GM19099 (cell line): ENCODE results near the gene AKAP11.

ENCODE experiments used
- POLR2A ChIP-seq: IDR thresholded peaks from 3 replicates; pipeline ENCODE4 v1.6.1; 2011; ENCODE audit warnings: low read depth; ENCODE audit not compliant: insufficient read length; ENCODE audit errors: extremely low read depth

AKAP11 gene

DNA sequence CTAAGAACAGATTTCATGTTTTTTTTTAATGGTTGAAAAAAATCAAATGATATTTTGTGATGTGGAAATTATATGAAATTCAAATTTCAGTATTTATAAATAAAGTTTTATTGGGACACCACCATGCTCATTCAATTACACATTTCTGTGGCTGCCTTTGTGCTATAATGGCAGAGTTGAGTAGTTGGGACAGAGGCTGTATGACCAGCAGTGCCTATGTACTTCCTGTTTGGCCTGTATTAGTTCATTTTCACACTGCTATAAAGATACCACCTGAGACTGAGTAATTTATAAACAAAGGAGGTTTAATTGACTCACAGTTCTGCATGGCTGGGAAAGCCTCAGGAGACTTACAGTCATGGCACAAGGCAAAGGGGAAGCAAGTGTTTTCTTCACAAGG, 33.6 kb downstream of the AKAP11 start:
- TF ChIP-seq POLR2A: no peak

DNA sequence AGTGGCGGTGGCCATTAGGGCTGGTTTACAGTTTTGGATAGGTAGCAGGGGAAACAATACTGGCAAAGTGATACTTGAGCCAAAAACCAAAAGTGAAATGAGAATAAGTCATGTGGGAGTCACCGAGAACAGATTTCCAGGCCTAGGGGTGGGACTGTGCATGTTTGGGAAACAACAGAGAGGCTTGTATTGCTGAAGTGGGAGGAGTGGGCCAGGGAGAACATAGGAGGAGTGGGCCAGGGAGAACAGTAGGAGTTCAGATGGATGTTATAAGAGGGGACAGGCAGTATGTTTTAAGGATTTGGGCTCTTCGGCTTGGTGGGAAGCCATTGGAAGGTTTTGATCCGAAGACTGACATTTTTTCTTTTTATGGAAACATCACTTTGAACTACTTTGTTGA, 35.5 kb downstream of the AKAP11 start:
- TF ChIP-seq POLR2A: no peak

DNA sequence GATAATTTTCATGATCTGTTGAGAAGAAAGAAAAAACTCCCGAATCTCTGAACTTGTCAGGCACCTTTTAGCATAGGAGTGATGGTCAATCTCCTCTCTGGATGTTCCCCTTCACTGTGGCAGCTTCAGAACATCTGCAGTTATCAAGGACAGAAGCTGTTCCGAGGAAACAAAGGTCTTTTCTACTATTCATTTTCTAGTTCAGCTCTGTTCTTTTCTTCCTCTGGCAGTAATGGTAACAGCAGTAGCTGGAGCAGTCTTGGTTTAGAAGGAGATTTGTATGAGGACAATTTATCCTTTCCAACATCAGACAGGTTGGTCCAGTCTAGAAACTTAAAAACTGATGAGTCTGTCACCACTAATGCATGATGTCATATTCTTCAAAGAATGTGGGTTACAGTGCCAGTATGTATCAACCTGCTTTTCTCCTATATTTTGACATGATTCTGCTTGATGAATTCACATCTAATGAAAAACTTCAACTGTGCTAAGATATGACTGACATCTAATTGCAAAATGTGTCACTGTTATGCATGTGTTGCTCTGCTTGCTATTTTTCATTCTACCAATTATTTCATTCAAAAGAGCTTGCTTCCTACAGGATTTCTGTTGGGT, 41.0 kb downstream of the AKAP11 start:
- no peak for TF ChIP-seq POLR2A

DNA sequence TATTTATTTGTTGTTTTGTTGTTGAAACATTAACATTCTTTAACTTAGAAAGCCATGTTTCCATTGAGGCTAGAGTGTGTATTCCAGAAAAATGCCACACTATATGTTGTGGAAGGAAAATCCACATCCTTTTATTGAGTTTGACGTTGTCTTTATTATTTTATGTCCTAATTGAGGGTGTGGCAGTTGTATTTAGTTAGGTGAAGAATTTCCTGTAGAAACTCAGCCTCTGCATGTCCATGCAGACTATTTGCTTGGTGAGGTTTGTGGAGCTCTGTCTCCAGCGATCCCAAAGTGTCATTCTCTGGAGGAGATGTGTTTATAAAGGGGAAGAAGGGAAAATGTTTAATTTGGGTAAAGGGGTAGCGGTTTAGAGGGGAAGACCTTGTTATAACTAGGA, 46.6 kb downstream of the AKAP11 start:
- TF ChIP-seq POLR2A: no peak

DNA sequence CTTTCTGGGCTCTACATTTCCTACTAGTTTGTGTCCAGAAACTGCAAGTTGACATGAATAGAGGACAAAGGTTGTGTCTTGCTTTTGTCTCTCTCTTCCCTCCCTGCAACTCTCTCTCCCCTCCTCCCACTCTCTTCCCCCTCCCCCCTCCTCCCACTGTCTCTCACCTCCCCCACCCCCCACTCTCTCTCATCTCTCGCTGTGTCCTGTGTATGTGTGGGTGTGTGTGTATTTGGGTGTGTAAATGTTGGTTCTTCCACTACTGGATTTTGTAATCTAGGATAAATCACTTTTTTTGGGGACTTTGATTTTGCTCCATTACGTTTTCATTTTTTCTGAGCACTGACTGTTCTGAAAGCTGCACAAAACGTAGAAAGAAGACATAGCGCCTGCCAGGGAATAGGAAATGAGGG, 48.4 kb downstream of the AKAP11 start:
- TF ChIP-seq POLR2A: no peak

DNA sequence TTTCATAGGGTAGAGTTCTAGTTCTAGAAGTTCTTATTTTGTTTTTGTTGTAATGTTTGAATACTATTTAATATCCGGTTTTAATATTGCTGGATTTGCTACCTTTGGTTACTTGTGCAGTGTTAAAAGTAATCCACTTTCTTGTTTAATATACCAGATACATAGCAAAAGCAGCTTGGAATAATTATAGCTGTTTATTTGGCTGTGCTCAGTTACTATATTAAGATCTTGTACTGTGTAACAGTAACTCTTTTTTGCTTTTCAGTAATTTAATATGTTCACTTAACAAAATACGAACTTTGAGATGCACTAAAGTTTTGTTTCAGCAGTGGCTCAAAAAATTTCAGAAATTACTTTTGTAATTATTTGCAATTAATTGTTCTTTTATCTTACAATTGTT, 50.9 kb downstream of the AKAP11 start:
- no peak for TF ChIP-seq POLR2A

DNA sequence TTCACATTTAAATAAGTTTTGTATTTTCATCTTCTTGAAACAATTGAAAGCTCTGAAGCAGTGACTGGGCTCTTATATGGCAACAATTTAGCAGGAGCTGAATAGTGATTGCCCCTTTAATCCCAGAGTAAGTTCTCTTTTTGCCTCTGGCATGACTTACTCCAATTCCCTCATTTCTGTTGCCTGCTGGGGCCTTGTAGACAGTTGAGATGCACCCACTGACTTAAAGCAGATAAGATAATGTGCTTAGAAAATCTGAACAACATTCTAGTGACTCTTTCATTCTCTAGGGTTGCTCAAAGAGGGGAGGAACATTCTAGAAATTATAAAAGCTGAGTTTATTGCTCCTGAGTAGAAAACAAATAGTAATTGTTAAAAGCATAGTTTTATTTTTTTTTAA, 52.8 kb downstream of the AKAP11 start:
- TF ChIP-seq POLR2A: no peak

DNA sequence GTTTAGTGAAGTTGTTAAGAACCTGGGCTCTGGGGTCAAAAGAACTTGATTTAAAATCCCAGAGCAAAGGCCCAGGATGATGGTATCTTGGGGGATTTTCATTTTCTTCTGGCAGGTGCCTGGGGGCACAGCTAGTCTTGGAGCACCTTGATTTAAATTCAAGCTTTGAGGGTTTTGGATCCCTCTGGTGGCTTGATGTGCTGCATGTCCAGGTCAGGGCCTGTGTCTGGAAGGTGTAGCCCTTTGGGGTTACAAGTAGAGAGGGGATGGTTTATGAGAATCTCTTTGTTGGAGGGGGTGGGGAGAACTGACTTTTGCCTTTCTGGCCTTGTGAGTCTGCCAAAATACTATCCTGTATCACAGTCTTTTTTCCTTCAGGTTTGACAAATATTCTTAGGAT, 55.8 kb downstream of the AKAP11 start:
- TF ChIP-seq POLR2A: no peak

DNA sequence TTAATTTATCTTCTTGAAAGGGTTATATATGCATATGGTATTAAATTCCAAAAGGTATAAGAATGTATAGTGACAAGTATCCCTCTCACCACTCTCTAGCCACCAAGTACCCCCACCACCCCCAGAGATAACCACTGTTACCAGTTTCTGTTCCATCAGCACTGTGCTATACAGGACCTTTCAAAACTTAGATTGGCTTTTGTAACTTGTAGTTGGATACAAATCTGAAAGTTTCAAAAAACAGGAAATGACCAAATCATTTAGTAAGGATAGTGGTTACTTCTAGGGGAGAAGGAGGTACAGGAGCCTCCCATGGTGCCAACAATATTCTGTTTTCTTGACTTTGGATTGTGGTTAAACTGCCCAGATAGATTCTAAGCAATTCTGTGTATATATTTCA, 56.7 kb downstream of the AKAP11 start:
- TF ChIP-seq POLR2A: no peak

DNA sequence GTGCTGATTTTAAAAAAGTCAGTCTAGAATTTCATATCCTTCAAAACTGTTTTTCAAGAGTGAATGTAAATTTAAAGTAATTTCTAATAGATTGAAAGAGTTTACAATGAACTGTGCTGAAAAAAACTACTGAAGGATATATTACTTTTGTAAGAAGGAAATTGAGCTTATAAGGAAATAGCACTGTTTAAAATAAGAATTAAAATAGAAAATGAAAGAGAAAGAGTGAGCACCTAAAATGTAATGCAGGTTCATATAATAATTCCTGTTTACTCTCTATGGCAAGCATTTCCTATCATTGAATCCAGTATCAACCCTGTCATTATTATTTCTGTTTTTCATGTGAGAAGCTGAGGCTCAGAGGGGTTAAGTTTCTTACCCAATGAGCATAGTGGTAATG, 57.3 kb downstream of the AKAP11 start:
- no peak for TF ChIP-seq POLR2A

DNA sequence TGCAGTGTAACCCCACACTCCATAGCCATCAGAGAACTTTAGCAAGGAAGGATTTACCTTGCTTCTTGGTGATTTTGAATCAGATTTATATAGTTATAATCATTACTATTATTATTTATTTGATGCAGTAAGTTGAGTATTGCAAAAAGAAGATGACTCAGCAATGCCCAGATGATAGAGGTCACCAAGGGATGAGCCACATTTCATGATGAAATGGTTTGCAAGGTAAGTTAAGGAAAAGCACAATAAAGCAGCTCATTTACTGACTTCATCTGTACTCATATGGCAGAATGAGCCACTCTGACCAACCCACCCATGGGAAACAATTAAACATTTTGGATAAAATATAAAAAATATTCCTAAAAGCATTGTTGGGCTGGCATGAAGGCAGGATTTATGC, 59.1 kb downstream of the AKAP11 start:
- TF ChIP-seq POLR2A: no peak

DNA sequence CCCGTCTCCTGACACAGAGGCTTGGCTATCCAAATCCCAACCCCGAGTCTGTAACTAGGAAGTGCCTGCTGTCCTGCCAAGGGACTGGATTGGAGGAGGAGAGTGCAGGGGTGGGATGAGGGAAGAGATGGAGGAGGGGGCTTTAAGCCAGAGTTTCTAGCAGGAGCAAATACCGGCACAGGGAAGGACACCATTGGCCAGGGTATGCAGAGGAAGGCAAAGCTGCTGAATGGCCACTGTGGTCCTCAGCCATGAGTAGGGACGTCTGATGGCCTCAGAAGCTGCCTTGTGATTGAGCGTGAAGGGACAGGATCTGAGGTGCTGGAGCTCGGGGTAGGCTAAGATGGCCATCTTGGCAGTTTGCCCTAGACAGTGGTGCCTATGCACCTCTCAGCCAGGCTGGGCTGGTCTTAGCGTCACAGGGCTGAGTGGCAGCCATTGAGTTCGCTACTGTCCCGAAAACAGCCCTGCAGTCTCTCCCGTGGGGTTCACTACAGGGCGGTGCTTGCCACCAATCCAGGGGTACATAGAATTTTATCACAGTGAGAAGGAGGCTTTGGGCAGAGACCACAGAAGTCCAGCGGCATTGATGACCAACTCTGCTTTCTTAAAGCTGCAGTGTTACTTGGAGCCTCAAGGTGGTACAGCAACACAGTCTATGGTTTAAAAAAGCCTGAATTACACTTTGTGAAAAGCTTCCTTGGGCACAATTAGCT, 61.8 kb downstream of the AKAP11 start:
- no peak for TF ChIP-seq POLR2A

DNA sequence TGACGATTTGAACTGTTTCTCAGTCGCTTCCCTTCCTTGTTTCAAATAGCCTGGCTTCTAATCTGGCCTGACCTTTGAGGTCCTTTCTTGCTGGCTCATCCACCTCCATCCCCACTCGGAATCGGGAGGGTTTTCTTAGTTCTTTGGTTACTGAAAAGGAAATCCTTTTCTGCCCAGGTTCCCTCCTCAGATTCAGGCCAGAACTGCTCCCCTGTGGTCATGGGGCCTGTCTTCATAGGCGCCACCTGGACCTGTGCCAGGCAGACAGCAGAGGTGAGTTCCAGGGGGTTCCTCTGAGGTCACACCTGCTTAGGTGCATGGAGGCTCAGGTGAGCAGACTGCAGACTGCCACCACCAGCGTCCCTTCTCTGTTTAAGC, 62.4 kb downstream of the AKAP11 start:
- no peak for TF ChIP-seq POLR2A

DNA sequence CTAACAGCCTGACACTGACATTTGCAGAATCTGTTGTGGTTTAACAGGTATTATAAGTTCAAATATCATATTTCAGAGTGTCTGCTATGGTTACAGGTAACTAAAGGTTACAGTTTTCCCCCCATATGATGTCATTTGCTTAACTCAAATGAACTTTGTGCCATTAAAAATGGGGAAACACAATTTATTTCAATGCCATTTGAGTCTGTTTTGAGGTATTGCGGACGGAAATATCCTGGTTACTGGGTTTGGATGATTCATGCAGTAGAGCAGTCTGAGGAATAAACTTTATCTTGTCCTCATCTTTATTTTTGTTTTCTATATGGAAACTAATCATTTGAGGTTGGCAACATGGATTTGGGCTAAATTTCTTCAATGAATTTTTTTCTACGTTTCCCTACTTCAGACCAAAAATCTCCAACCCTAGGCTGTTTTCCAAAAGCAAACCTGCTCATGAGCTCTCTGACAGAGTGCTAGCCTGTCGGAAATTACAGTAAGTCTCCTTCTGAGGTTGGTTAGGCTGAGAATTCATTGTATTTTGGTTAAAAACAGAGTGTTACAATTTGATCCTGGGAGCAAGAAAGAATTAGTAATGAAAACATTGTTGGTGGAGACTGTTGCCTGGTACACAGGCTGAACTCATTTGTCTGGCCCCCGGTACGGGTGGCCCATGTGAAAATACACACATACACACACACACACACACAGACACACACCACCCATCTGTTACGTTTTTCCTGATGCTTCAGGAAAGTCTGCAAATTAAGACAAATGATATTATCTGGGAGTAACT, 66.1 kb downstream of the AKAP11 start:
- TF ChIP-seq POLR2A: no peak

DNA sequence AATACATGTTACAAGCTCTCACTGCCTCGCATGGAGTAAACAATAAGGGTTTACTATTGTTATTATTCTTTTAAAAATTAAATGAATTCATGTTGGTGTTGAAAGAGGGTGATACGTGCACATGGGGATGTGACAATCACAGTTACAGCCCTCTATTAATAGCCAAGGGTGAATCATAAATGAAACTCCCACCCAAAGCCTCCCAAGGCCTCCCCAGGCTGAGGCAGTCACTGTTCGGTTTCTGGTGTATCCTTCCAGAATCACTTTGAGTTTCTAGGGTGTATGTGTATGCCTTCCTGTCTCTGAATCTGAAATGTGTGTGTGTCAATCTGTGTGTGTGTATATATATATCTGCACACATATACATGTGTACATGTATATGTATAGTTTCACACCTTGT, 73.4 kb downstream of the AKAP11 start:
- no peak for TF ChIP-seq POLR2A

DNA sequence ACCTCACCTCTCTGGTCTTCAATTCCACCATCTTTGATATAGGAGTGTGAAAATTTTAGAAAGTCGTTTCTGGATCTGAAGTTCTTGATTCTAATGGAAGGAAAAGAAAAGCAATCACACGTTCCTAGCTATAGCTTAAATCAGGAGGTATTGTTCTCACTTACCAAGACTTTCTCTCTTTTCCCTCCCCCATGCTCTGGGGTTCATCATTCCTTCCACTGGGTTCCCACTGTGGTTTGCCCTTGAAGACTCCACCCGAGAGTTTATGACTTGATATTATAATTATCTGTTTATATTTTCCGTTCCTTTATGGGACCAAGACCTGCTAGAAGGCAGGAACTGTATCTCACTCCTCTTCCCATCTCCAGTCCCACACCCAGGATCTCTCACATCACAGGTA, 76.6 kb downstream of the AKAP11 start:
- TF ChIP-seq POLR2A: no peak
